HepG2 (cell line): ENCODE results near the gene TMEM143. TPM values are rescaled to one million over a fixed set of nuclear protein-coding genes. Genes with fewer than 3 reads are reported as not detected.

ENCODE experiments used
- EED ChIP-seq: sonication (generic); formaldehyde crosslinking; IDR thresholded peaks from 2 replicates; pipeline ENCODE4 v1.5.0; 2020; ENCODE audit warnings: mild to moderate bottlenecking, missing genetic modification reagents
- HIVEP1 ChIP-seq: sonication (generic); formaldehyde crosslinking; IDR thresholded peaks from 2 replicates; pipeline ENCODE4 v1.4.0; 2020; ENCODE audit warnings: mild to moderate bottlenecking, missing genetic modification reagents
- NFATC3 ChIP-seq: sonication (generic); formaldehyde crosslinking; IDR thresholded peaks from 2 replicates; pipeline ENCODE4 v1.5.1; 2020; ENCODE audit warnings: mild to moderate bottlenecking, missing genetic modification reagents
- SNAPC4 ChIP-seq: sonication (generic); formaldehyde crosslinking; IDR thresholded peaks from 2 replicates; pipeline ENCODE4 v1.4.0; 2020; ENCODE audit warnings: mild to moderate bottlenecking, missing genetic modification reagents
- SOX6 ChIP-seq, 2 experiments: fragments of 450-650 bp in 1 of 2; sonication (generic) in 1 of 2; formaldehyde crosslinking in 1 of 2; IDR thresholded peaks; 2 replicates each; pipeline versions ENCODE4 v1.4.0 to v1.6.1; 2017 to 2020; ENCODE audit warnings: antibody characterized with exemption in 1 of 2, mild to moderate bottlenecking in 1 of 2, missing genetic modification reagents in 1 of 2
- ZFP41 ChIP-seq: sonication (generic); formaldehyde crosslinking; IDR thresholded peaks from 2 replicates; pipeline ENCODE4 v1.4.0; 2020; ENCODE audit warnings: mild to moderate bottlenecking, missing genetic modification reagents, borderline replicate concordance
- ZNF768 ChIP-seq: sonication (generic); formaldehyde crosslinking; IDR thresholded peaks from 2 replicates; pipeline ENCODE4 v1.4.0; 2020; ENCODE audit warnings: missing genetic modification reagents
- ZUFSP ChIP-seq: sonication (generic); formaldehyde crosslinking; IDR thresholded peaks from 2 replicates; pipeline ENCODE4 v1.9.0; 2021; ENCODE audit warnings: missing genetic modification reagents, mild to moderate bottlenecking, borderline replicate concordance
- polyA plus RNA-seq, 8 experiments: library from polyadenylated mRNA; depleted of rRNA in 3 of 8; stranded (reverse) in 7 of 8; unstranded in 1 of 8; fragments of >200 nt; fragmentation: Illumina TruSeq in 4 of 8; extraction: Trizol in 4 of 8; gene quantifications; 2 replicates each; pipeline versions ENCODE4 v1.2.1 to v1.2.3, GENCODE V29; 2011 to 2016; ENCODE audit warnings: low read depth in 4 of 8, missing spikeins in 1 of 8, mixed read lengths in 1 of 8; ENCODE audit not compliant: insufficient read depth in 1 of 8
- total RNA-seq, 5 experiments: library from RNA; depleted of rRNA; stranded (reverse); fragments of >200 nt; fragmentation: Illumina TruSeq; extraction: Trizol; gene quantifications; 2 replicates each; pipeline ENCODE4 v1.2.3, GENCODE V29; 2016; ENCODE audit warnings: low read depth in 1 of 5
- TF ChIP-seq, protein P1 (sequence below): sonication (generic); formaldehyde crosslinking; IDR thresholded peaks from 2 replicates; pipeline ENCODE4 v1.5.0; 2020; ENCODE audit warnings: mild to moderate bottlenecking, missing genetic modification reagents
- TF ChIP-seq, protein P2 (sequence below): sonication (generic); formaldehyde crosslinking; IDR thresholded peaks from 2 replicates; pipeline ENCODE4 v1.5.0; 2020; ENCODE audit warnings: mild to moderate bottlenecking, missing genetic modification reagents, borderline replicate concordance

Gene TMEM143
- total and polyA plus RNA-seq, 2 of the 13 experiments (the other 11 are each of a cell fraction or from before 2014, with no cell fraction given): 7.7 to 11.3 TPM

- no peak for TF ChIP-seq ZUFSP
- TF ChIP-seq SNAPC4 (CRISPR knock-in tag): no peak
- TF ChIP-seq, protein P1, sequence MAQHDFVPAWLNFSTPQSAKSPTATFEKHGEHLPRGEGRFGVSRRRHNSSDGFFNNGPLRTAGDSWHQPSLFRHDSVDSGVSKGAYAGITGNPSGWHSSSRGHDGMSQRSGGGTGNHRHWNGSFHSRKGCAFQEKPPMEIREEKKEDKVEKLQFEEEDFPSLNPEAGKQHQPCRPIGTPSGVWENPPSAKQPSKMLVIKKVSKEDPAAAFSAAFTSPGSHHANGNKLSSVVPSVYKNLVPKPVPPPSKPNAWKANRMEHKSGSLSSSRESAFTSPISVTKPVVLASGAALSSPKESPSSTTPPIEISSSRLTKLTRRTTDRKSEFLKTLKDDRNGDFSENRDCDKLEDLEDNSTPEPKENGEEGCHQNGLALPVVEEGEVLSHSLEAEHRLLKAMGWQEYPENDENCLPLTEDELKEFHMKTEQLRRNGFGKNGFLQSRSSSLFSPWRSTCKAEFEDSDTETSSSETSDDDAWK (CRISPR knock-in tag): no peak
- TF ChIP-seq NFATC3: no peak
- no peak for TF ChIP-seq ZFP41 (CRISPR knock-in tag)
- TF ChIP-seq SOX6 (IDR thresholded peaks at IDR 0.05): no peak
- TF ChIP-seq SOX6 (CRISPR knock-in tag; IDR thresholded peaks at IDR 0.05): no peak
- TF ChIP-seq, protein P2, sequence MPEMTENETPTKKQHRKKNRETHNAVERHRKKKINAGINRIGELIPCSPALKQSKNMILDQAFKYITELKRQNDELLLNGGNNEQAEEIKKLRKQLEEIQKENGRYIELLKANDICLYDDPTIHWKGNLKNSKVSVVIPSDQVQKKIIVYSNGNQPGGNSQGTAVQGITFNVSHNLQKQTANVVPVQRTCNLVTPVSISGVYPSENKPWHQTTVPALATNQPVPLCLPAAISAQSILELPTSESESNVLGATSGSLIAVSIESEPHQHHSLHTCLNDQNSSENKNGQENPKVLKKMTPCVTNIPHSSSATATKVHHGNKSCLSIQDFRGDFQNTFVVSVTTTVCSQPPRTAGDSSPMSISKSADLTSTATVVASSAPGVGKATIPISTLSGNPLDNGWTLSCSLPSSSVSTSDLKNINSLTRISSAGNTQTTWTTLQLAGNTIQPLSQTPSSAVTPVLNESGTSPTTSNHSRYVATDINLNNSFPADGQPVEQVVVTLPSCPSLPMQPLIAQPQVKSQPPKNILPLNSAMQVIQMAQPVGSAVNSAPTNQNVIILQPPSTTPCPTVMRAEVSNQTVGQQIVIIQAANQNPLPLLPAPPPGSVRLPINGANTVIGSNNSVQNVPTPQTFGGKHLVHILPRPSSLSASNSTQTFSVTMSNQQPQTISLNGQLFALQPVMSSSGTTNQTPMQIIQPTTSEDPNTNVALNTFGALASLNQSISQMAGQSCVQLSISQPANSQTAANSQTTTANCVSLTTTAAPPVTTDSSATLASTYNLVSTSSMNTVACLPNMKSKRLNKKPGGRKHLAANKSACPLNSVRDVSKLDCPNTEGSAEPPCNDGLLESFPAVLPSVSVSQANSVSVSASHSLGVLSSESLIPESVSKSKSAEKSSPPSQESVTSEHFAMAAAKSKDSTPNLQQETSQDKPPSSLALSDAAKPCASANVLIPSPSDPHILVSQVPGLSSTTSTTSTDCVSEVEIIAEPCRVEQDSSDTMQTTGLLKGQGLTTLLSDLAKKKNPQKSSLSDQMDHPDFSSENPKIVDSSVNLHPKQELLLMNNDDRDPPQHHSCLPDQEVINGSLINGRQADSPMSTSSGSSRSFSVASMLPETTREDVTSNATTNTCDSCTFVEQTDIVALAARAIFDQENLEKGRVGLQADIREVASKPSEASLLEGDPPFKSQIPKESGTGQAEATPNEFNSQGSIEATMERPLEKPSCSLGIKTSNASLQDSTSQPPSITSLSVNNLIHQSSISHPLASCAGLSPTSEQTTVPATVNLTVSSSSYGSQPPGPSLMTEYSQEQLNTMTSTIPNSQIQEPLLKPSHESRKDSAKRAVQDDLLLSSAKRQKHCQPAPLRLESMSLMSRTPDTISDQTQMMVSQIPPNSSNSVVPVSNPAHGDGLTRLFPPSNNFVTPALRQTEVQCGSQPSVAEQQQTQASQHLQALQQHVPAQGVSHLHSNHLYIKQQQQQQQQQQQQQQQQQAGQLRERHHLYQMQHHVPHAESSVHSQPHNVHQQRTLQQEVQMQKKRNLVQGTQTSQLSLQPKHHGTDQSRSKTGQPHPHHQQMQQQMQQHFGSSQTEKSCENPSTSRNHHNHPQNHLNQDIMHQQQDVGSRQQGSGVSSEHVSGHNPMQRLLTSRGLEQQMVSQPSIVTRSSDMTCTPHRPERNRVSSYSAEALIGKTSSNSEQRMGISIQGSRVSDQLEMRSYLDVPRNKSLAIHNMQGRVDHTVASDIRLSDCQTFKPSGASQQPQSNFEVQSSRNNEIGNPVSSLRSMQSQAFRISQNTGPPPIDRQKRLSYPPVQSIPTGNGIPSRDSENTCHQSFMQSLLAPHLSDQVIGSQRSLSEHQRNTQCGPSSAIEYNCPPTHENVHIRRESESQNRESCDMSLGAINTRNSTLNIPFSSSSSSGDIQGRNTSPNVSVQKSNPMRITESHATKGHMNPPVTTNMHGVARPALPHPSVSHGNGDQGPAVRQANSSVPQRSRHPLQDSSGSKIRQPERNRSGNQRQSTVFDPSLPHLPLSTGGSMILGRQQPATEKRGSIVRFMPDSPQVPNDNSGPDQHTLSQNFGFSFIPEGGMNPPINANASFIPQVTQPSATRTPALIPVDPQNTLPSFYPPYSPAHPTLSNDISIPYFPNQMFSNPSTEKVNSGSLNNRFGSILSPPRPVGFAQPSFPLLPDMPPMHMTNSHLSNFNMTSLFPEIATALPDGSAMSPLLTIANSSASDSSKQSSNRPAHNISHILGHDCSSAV (CRISPR knock-in tag): no peak
- TF ChIP-seq ZNF768 (CRISPR knock-in tag): peak; percentile 79
- TF ChIP-seq EED (CRISPR knock-in tag): peak; percentile 63; the same call in 1 of the 2 replicates
- no peak for TF ChIP-seq HIVEP1 (CRISPR knock-in tag)
Measured at GRCh38 chr19:48390188-48391099, 26.7 kb upstream of the TMEM143 start (continued).
